Activated naive CD4-positive, alpha-beta T cell treated with anti-CD3 and anti-CD28 coated beads, Interleukin-2, amount 10 ng/mL, durations not matched to agents 7 days and 5 days (primary cell): ENCODE measurements around the gene PTH.
A peak's percentile ranks its signal among the peaks of the same experiment; 100 is the strongest.

Experiments
- CTCF ChIA-PET: fragments of 350-600 bp; sonication (Branson Sonifier 250); formaldehyde crosslinking; loops from one replicate; lab custom pipeline; 2021; ENCODE audit warnings: antibody characterized with exemption; lab: Charles Lee
- DNase-seq: peaks from one replicate; pipeline ENCODE4 v3.0.0-alpha.2; 2020
- H3K27ac Mint-ChIP-seq: one replicate; pipeline ENCODE4 v1.8.0; 2021; ENCODE audit warnings: mild to moderate bottlenecking, moderate library complexity, mixed read lengths
- H3K27me3 Mint-ChIP-seq: one replicate; pipeline ENCODE4 v1.8.0; 2021; ENCODE audit warnings: mild to moderate bottlenecking, mixed read lengths
- H3K36me3 Mint-ChIP-seq: one replicate; pipeline ENCODE4 v1.8.0; 2021; ENCODE audit warnings: mixed read lengths
- H3K4me1 Mint-ChIP-seq: one replicate; pipeline ENCODE4 v1.8.0; 2021; ENCODE audit warnings: mixed read lengths
- H3K4me3 Mint-ChIP-seq: one replicate; pipeline ENCODE4 v1.8.0; 2021; ENCODE audit warnings: mild to moderate bottlenecking, moderate library complexity, mixed read lengths
- H3K9me3 Mint-ChIP-seq: one replicate; pipeline ENCODE4 v1.8.0; 2021; ENCODE audit warnings: mixed read lengths

PTH gene

DNA sequence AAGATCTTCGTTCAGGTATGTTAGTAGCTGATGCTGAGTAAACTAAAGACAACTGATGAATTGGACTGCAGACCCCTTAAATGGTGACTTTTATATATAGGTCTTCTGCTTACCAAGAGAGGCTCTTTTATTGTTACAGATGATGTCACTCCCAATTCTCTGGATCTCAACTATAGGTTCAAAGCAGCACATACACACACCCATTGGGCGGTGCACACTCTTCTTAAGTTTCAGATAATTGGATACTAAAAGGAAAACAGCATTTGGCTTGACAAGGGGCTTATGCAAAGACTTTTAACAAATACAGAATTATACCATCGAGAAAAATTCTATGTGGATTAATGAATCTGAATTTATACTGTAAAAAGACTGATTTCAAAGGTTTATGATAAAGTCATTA, at the start of gene PTH:
PTH (minus strand) TSS at position 69 of the 400 bp plus-strand sequence. CDS start 3,142 bp downstream, outside the sequence.
- Mint-ChIP-seq H3K9me3 (no peaks in the 10 kb centered on the region), H3K4me3 (no peak within 1 kb of the TSS), H3K27me3 (peaks cover 20% of the 10 kb centered on the region), H3K4me1 (no peaks in the 10 kb centered on the region), H3K27ac (no peak within 1 kb of the TSS), H3K36me3 (no peaks in the 10 kb centered on the region)
- CTCF ChIA-PET = no interaction called here
- no peak for DNase-seq

DNA sequence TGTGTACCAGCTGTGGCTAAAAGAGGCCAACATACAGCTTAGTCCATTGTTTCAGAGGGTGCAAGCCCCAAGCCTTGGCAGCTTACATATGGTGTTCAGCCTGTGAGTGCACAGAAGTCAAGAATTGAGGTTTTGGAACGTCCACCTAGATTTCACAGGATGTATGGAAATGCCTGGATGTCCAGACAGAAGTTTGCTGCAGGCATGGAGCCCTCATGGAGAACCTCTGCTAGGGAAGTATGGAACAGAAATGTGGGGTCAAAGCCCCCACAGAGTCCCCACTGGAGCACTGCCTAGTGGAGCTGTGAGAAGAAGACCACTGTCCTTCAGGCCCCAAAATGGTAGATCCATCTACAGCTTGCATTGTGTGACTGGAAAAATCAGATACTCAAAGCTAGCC, 42.2 kb upstream of the PTH start:
- peaks cover 16% of the 10 kb centered on the region for H3K9me3 Mint-ChIP-seq
- CTCF ChIA-PET = no interaction called here
- no peak overlapping the region for H3K4me3 Mint-ChIP-seq
- H3K27me3 Mint-ChIP-seq = no peaks in the 10 kb centered on the region
- H3K36me3 Mint-ChIP-seq = no peaks in the 10 kb centered on the region
- DNase-seq = no peak
- no peak overlapping the region for H3K27ac Mint-ChIP-seq
- no peaks in the 10 kb centered on the region for H3K4me1 Mint-ChIP-seq

DNA sequence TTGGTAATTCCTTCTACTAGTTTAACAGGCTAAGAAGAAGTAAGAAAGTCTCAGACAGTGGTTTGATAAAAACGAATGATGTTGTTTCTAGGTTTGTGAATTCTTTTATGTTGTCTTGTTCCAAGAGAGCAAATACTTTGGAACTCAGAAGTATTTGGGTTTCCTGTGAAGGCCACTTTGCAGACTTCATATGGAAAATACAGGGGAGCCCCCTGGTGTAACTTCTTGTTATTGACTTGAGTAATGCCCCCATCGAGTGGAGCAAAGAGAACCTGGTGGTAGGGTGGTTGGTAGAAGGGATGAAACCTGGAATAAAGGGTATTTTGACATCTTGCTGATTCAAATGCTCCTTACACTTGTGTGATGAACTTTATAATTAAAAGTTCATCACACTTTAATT, 40.0 kb upstream of the PTH start:
- no peaks in the 10 kb centered on the region for H3K4me1 Mint-ChIP-seq
- no peaks in the 10 kb centered on the region for H3K36me3 Mint-ChIP-seq
- no peaks in the 10 kb centered on the region for H3K27me3 Mint-ChIP-seq
- no peak overlapping the region for H3K4me3 Mint-ChIP-seq
- H3K9me3 Mint-ChIP-seq = peaks cover 16% of the 10 kb centered on the region
- H3K27ac Mint-ChIP-seq = no peak overlapping the region
- CTCF ChIA-PET = no interaction called here
- DNase-seq = no peak

DNA sequence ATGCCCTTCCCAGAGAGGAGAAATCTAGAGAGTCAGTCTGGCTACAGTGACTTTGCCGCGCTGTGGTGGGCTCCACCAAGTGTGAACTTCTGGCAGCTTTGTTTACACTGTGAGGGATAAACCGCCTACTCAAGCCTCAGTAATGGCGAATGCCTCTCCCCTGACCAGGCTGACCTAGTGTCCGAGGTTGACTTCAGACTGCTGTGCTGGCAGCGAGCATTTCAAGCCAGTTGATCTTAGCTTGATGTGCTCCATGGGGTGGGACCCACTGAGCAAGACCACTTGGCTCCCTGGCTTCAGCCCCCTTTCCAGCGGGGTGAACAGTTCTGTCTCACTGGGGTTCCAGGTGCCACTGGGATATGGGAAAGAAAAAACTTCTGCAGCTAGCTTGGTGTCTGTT, 38.6 kb upstream of the PTH start:
- Mint-ChIP-seq H3K4me1 (no peaks in the 10 kb centered on the region), H3K27ac (no peak overlapping the region), H3K9me3 (peaks cover 16% of the 10 kb centered on the region), H3K27me3 (no peaks in the 10 kb centered on the region), H3K4me3 (no peak overlapping the region), H3K36me3 (no peaks in the 10 kb centered on the region)
- no peak for DNase-seq
- CTCF ChIA-PET = no interaction called here

DNA sequence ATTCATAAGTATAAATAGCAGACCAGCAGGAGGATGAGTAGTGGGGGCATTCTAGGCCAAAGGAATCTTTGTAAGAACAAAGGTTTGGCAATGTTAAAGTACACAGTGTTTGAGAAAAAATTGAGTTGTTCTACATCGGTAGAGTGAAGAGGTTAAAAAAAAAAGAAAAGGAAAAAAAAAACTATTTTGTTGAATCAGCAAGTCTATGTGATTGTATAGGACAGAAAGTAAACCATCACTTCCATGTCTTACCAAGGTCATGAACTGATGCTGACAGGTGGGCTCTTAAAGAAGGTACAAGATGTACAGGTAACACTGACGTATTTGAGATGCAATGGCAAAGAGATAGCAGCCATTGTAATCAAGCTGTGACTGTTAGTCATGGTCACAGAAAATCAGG, 29.5 kb upstream of the PTH start:
- Mint-ChIP-seq H3K9me3 (no peaks in the 10 kb centered on the region), H3K4me1 (no peaks in the 10 kb centered on the region), H3K4me3 (no peak overlapping the region), H3K36me3 (no peaks in the 10 kb centered on the region), H3K27me3 (peaks cover 5% of the 10 kb centered on the region), H3K27ac (no peak overlapping the region)
- DNase-seq = no peak
- CTCF ChIA-PET = interaction anchor here (0.6 kb wide), 1 partner anchor 22 kb away, joined by 4 read pairs; no protein-coding TSS in a partner anchor

DNA sequence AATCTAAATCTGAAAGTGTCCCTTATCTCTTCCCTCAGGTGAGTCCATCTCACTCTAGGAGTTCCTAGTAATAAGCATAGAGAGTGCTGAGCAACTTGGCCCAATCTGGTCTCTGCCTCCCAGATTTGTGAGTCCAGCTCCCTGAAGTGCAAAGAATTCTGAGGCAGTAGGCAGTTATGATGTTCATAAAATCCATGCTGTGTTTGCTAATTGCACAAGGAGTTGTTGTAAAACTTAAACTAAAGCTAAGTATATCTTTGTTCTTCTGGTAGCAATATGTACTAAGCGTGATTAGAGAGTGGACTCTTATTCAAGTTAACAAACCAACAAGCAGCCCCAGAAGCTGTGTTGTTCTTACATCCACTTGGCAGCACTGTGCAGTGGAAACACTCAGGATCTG, 7.6 kb upstream of the PTH start:
- Mint-ChIP-seq H3K27ac (no peak overlapping the region), H3K36me3 (no peaks in the 10 kb centered on the region), H3K9me3 (no peaks in the 10 kb centered on the region), H3K27me3 (peaks cover 3% of the 10 kb centered on the region), H3K4me1 (no peaks in the 10 kb centered on the region), H3K4me3 (no peak overlapping the region)
- CTCF ChIA-PET = interaction anchor here (0.5 to 1.2 kb wide), 2 partner anchors 16 to 22 kb away, joined by 4 read pairs; no protein-coding TSS in a partner anchor
- DNase-seq = no peak

DNA sequence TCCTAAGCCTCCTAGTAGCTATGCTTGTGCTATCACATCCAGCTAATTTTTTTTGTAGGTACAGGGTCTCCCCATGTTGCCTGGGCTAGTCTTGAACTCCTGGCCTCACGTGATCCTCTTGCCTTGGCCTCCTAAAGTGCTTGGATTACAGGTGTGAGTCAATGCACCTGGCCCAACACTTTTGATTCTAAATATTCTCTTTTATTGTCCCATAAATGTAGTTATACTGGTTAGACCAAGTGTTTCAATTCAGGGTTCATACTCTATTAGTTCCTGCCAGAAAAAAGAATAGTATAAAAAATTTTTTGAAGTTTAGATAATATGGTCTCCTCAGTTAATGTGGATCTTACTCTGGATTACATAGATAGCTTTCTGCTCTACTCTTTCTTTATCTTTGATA, 6.7 kb upstream of the PTH start:
- Mint-ChIP-seq H3K27me3 (peaks cover 3% of the 10 kb centered on the region), H3K27ac (no peak overlapping the region), H3K9me3 (no peaks in the 10 kb centered on the region), H3K4me3 (no peak overlapping the region), H3K36me3 (no peaks in the 10 kb centered on the region), H3K4me1 (no peaks in the 10 kb centered on the region)
- CTCF ChIA-PET = interaction anchor here (1.2 kb wide), 1 partner anchor 15 kb away, joined by 4 read pairs; no protein-coding TSS in a partner anchor
- no peak for DNase-seq

DNA sequence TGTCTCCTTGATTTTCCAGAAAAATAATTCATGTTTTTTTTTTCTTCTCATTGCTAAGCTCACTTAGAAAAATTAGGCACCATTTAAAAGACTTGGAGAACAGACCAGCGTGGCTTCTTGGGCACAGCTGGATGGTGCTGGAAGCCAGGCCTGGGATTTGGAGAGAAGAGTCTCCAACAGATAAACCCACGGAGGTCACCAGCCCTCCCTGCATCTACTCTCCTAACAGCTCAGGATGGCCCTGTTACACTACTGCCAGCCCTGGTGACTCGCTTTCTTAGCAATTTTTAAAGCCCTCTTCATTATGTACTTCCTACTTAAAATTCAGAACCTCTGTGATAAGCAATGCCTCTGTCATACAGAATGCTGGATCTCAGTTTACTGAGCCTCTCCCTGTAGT, 1.7 kb downstream of the PTH start:
- H3K27me3 Mint-ChIP-seq = peaks cover 17% of the 10 kb centered on the region
- H3K36me3 Mint-ChIP-seq = no peaks in the 10 kb centered on the region
- H3K4me1 Mint-ChIP-seq = no peaks in the 10 kb centered on the region
- H3K27ac Mint-ChIP-seq = no peak overlapping the region
- CTCF ChIA-PET = no interaction called here
- no peak for DNase-seq
- H3K4me3 Mint-ChIP-seq = no peak overlapping the region
- no peaks in the 10 kb centered on the region for H3K9me3 Mint-ChIP-seq

DNA sequence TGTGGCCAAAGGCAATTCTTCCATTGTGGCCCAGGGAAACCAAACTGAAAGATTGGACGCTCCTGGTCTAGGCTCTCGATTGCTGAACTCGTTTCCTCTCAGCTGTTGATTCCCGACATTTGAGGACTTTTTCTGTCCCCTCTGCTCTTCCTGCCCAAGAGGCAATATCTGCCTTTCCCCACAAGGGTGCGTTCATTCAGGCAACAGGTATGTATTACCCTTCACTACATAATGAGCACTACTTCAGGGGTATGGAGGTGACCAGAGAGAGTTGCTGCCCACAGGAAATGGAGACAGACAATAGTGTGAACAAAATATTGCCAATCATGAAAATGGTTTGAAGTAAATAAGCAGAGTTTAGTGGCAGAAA, 8.2 kb downstream of the PTH start:
- Mint-ChIP-seq H3K36me3 (no peaks in the 10 kb centered on the region), H3K4me3 (peak overlapping the region; percentile 63), H3K27me3 (peaks cover 14% of the 10 kb centered on the region), H3K9me3 (peaks cover 2% of the 10 kb centered on the region), H3K4me1 (peaks cover 6% of the 10 kb centered on the region), H3K27ac (peak overlapping the region; percentile 22)
- CTCF ChIA-PET = interaction anchor here (0.7 to 1.6 kb wide), 6 partner anchors 10 to 382 kb away, joined by 3 to 5 read pairs (median 4); no protein-coding TSS in a partner anchor
- DNase-seq = peak; percentile 23

DNA sequence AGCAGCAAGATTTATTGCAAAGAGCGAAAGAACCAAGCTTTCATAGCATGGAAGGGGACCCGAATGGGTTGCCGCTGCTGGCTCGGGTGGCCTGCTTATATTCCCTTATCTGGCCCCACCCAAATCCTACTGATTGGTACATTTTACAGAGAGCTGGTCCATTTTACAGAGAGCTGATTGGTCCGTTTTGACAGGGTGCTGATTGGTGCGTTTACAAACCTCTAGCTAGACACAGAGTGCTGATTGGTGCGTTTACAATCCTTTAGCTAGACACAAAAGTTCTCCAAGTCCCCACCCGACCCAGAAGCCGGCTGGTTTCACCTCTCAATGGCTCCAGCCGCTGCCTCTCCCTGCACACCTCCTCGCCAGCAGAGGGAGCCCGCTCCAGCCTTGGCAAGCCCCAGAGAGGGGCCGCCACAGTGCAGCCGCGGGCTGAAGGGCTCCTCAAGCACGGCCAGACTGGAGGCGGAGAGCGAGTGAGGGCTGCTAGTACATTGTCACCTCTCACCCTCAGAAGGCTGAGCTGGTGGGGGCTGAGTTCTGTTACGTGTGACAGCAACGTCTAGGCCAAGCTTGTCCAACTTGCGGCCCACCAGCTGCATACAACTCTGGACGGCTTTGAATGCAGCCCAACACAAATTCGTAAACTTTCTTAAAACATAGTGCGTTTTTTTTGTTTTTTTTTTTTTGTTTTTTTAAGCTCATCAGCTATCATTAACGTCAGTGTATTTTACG, 8.7 kb downstream of the PTH start:
- H3K4me3 Mint-ChIP-seq = peak overlapping the region; percentile 63
- peaks cover 6% of the 10 kb centered on the region for H3K4me1 Mint-ChIP-seq
- H3K36me3 Mint-ChIP-seq = no peaks in the 10 kb centered on the region
- peaks cover 13% of the 10 kb centered on the region for H3K27me3 Mint-ChIP-seq
- peak overlapping the region; percentile 22 for H3K27ac Mint-ChIP-seq
- peaks cover 2% of the 10 kb centered on the region for H3K9me3 Mint-ChIP-seq
- DNase-seq = peak; percentile 72
- CTCF ChIA-PET = interaction anchor here (0.7 to 1.6 kb wide), 7 partner anchors 9 to 483 kb away, joined by 3 to 5 read pairs (median 3); no protein-coding TSS in a partner anchor

DNA sequence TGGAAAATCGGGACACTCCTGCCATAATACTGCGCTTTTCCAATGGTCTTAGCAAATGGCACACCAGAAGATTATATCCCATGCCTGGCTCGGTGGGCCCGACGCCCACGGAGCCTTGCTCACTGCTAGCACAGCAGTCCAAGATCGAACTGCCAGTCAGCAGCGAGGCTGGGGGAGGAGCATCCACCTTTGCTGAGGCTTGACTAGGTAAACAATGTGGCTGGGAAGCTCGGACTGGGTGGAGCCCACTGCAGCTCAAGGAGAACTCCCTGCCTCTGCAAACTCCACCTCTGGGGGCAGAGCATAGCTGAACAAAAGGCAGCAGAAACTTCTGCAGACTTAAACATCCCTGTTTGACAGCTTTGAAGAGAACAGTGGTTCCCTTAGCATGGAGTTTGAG, 15.6 kb downstream of the PTH start:
- Mint-ChIP-seq H3K4me3 (no peak overlapping the region), H3K4me1 (no peaks in the 10 kb centered on the region), H3K36me3 (no peaks in the 10 kb centered on the region), H3K27me3 (peaks cover 29% of the 10 kb centered on the region), H3K27ac (no peak overlapping the region), H3K9me3 (peaks cover 2% of the 10 kb centered on the region)
- CTCF ChIA-PET = interaction anchor here (0.9 kb wide), 1 partner anchor 15 kb away, joined by 3 read pairs; no protein-coding TSS in a partner anchor
- no peak for DNase-seq

DNA sequence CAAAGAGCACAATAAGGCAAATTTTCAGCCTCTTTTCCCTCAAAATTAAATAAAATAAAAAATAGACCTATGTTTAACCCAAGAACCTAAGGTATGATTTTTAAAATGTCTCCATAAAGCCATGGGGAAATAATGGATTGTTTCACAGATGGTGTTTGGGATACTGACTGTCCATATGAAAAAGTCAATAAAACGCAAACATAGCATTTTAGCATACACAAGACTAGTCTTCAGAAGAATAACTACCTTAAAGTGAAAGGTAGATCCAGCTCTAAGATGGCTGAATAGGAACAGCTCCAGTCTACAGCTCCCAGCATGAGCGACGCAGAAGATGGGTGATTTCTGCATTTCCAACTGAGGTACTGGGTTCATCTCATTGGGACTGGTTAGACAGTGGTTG, 16.1 kb downstream of the PTH start:
- no peak overlapping the region for H3K4me3 Mint-ChIP-seq
- peaks cover 2% of the 10 kb centered on the region for H3K9me3 Mint-ChIP-seq
- H3K36me3 Mint-ChIP-seq = no peaks in the 10 kb centered on the region
- CTCF ChIA-PET = no interaction called here
- H3K27ac Mint-ChIP-seq = no peak overlapping the region
- no peak for DNase-seq
- H3K27me3 Mint-ChIP-seq = peaks cover 34% of the 10 kb centered on the region
- no peaks in the 10 kb centered on the region for H3K4me1 Mint-ChIP-seq

DNA sequence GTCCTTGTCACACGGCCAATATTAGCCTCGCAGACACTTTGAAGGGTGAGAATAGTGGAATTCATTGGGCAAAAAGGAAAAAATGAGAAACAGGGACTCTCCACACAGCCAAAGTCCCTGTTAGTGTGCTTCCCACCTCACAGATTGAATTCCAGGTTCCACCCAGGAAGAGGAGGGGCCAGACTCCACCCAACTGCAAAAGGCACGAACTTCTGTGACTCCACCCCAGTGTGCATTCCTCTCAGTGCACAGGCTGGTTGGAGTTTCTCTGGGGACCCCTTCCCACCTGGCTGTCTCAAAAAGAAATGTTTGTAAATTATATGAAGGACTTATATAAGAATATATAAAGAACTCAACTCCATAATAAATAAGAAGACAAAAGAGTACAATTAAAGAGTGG, 20.7 kb downstream of the PTH start:
- no peak overlapping the region for H3K27ac Mint-ChIP-seq

DNA sequence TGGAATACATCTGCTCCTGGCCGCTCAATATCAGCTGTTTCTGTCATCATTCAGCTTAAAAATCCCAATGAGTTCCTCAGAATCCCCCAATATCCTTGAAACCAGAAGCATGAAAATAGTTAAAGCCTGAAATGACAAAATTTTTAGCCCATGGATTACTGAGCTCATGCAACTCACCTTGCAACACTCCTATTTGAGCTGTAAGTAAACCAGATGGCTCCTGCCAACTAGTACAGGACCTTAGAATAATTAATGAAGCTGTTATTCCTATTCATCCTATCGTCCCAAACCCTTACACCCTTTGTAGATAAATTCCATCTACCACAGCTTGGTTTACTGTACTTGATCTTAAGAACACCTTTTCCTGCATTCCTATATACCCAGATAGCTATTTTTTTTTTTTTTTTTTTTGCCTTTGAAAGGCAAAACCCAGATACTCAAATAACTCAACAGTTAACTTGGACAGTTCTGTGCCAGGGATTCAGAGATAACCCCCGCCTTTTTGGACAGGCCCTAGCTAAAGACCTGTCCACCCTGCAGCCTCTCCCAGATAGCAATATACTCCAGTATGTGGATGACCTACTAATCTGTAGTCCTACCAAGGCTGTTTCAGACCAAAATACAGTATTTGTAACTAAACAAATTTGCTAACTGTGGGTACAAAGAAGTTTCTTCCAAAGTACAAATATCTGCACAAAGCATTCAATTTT, 22.6 kb downstream of the PTH start:
- H3K4me1 Mint-ChIP-seq = no peaks in the 10 kb centered on the region
- no peaks in the 10 kb centered on the region for H3K9me3 Mint-ChIP-seq
- no peaks in the 10 kb centered on the region for H3K36me3 Mint-ChIP-seq
- peaks cover 24% of the 10 kb centered on the region for H3K27me3 Mint-ChIP-seq
- H3K27ac Mint-ChIP-seq = no peak overlapping the region
- CTCF ChIA-PET = interaction anchor here (0.8 to 1.3 kb wide), 2 partner anchors 14 to 25 kb away, joined by 3 read pairs; no protein-coding TSS in a partner anchor
- DNase-seq = no peak
- H3K4me3 Mint-ChIP-seq = no peak overlapping the region

More for the DNA sequence above, 20.7 kb downstream of the PTH start:
- CTCF ChIA-PET = no interaction called here
- H3K36me3 Mint-ChIP-seq = no peaks in the 10 kb centered on the region
- H3K27me3 Mint-ChIP-seq = peaks cover 23% of the 10 kb centered on the region
- no peak for DNase-seq
- no peaks in the 10 kb centered on the region for H3K9me3 Mint-ChIP-seq
- H3K4me3 Mint-ChIP-seq = no peak overlapping the region
- H3K4me1 Mint-ChIP-seq = no peaks in the 10 kb centered on the region
